DND-41 (cell line): Measurements from ENCODE around the gene SMOC2.

ENCODE experiments used
- ATAC-seq: fragments of 200-7000 bp; cut with Tn5 transposase; 3 replicates; pipeline ENCODE4 v1.9.1; 2021; ENCODE audit warnings: low read depth; ENCODE audit not compliant: insufficient read depth
- DNase-seq: peaks from one replicate; pipeline ENCODE4 v3.0.0-alpha.2; 2020
- H2AFZ ChIP-seq: 2 replicates; pipeline ENCODE4 v1.6.0; 2012; ENCODE audit warnings: low read depth, low read length
- H3K27ac ChIP-seq: 2 replicates; pipeline ENCODE4 v1.5.1; 2012; ENCODE audit warnings: low read length, inconsistent platforms
- H3K27me3 ChIP-seq: fragments of 200-600 bp; sonication (generic); 2 replicates; pipeline ENCODE4 v1.6.0; 2012; ENCODE audit warnings: low read length, mild to moderate bottlenecking, inconsistent platforms; ENCODE audit not compliant: insufficient read depth, poor library complexity
- H3K36me3 ChIP-seq: 2 replicates; pipeline ENCODE4 v1.5.1; 2012; ENCODE audit warnings: low read length, inconsistent platforms; ENCODE audit not compliant: insufficient read depth
- H3K4me1 ChIP-seq: 2 replicates; pipeline ENCODE4 v1.5.1; 2012; ENCODE audit warnings: mild to moderate bottlenecking, low read length; ENCODE audit not compliant: insufficient read depth
- H3K4me2 ChIP-seq: 2 replicates; pipeline ENCODE4 v1.6.0; 2012; ENCODE audit warnings: mild to moderate bottlenecking, moderate library complexity, low read length, inconsistent platforms; ENCODE audit not compliant: insufficient read depth
- H3K4me3 ChIP-seq, 2 experiments: fragments of 200-600 bp in 1 of 2; shearing (Covaris generic) in 1 of 2; 2 replicates each; pipeline ENCODE4 v1.5.1; 2012 to 2016; ENCODE audit warnings: inconsistent platforms in 2 of 2, low read length in 2 of 2, mild to moderate bottlenecking in 2 of 2, low read depth in 1 of 2, moderate library complexity in 1 of 2
- H3K79me2 ChIP-seq: 2 replicates; pipeline ENCODE4 v1.6.0; 2012; ENCODE audit warnings: low read length, inconsistent platforms; ENCODE audit not compliant: insufficient read depth
- H3K9ac ChIP-seq: 2 replicates; pipeline ENCODE4 v1.6.0; 2012; ENCODE audit warnings: low read depth, mild to moderate bottlenecking, inconsistent platforms, low read length, moderate library complexity
- H3K9me3 ChIP-seq: 2 replicates; pipeline ENCODE4 v1.5.1; 2012; ENCODE audit warnings: low read length, moderate library complexity, mild to moderate bottlenecking, inconsistent platforms; ENCODE audit not compliant: insufficient read depth, severe bottlenecking
- H4K20me1 ChIP-seq: 2 replicates; pipeline ENCODE4 v1.6.0; 2012; ENCODE audit warnings: low read length; ENCODE audit not compliant: insufficient read depth
- EZH2 ChIP-seq: IDR thresholded peaks from 3 replicates; pipeline ENCODE4 v1.6.1; 2012; ENCODE audit warnings: borderline replicate concordance, low read depth, mild to moderate bottlenecking, moderate library complexity, low read length, inconsistent platforms; ENCODE audit not compliant: severe bottlenecking
- TF ChIP-seq, protein P1 (sequence below): IDR thresholded peaks from 2 replicates; pipeline ENCODE4 v1.5.1; 2012; ENCODE audit warnings: borderline replicate concordance, low read length, moderate library complexity, mild to moderate bottlenecking; ENCODE audit not compliant: poor library complexity, severe bottlenecking; ENCODE audit errors: extremely low read depth

Gene SMOC2

DNA sequence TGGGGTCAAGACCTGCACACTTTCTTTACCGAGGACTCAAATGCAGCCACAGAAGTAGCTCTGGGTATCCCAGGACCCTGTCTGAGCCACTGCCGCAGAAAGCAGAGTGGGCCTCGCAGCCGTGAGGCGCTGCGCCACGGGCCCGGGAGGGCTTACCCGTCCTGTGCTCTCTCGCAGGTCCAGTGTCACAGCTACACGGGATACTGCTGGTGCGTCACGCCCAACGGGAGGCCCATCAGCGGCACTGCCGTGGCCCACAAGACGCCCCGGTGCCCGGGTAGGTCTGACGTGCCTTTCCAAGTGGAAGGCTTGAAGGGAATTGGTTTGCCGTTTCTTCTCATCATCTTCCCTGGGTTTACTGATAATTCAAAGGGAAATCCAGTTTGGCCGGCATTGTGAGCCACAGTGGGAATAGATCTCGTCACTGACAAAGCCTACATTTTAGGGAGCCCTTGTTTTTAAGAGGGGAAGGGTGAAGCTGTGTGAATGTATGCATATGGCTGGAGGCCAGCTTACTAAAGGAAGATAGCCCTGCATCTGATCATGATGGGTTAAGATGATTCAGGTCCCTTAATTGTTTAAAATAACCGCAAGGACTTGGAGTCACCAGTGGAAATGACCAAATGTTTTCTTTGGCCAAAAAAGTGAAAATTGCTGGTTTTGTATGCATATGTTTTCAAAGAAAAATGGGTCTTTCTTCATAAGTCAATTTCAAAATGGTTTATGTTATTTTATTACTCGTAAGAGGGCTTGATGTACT, 86.6 kb downstream of the SMOC2 start:
- H3K79me2 ChIP-seq: no peaks in the 10 kb centered on the region
- no peaks in the 10 kb centered on the region for H3K27me3 ChIP-seq
- no peaks in the 10 kb centered on the region for H3K4me1 ChIP-seq
- no peak overlapping the region for H3K27ac ChIP-seq
- no peak overlapping the region for H3K9ac ChIP-seq
- no peaks in the 10 kb centered on the region for H4K20me1 ChIP-seq
- no peak overlapping the region for H3K4me2 ChIP-seq
- ATAC-seq (no peak), DNase-seq (no peak)
- TF ChIP-seq EZH2: no peak
- TF ChIP-seq, protein P1, sequence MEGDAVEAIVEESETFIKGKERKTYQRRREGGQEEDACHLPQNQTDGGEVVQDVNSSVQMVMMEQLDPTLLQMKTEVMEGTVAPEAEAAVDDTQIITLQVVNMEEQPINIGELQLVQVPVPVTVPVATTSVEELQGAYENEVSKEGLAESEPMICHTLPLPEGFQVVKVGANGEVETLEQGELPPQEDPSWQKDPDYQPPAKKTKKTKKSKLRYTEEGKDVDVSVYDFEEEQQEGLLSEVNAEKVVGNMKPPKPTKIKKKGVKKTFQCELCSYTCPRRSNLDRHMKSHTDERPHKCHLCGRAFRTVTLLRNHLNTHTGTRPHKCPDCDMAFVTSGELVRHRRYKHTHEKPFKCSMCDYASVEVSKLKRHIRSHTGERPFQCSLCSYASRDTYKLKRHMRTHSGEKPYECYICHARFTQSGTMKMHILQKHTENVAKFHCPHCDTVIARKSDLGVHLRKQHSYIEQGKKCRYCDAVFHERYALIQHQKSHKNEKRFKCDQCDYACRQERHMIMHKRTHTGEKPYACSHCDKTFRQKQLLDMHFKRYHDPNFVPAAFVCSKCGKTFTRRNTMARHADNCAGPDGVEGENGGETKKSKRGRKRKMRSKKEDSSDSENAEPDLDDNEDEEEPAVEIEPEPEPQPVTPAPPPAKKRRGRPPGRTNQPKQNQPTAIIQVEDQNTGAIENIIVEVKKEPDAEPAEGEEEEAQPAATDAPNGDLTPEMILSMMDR: no peak
- H3K9me3 ChIP-seq: no peaks in the 10 kb centered on the region
- H2AFZ ChIP-seq: no peak overlapping the region
- H3K36me3 ChIP-seq: no peaks in the 10 kb centered on the region
- no peak overlapping the region for H3K4me3 ChIP-seq

DNA sequence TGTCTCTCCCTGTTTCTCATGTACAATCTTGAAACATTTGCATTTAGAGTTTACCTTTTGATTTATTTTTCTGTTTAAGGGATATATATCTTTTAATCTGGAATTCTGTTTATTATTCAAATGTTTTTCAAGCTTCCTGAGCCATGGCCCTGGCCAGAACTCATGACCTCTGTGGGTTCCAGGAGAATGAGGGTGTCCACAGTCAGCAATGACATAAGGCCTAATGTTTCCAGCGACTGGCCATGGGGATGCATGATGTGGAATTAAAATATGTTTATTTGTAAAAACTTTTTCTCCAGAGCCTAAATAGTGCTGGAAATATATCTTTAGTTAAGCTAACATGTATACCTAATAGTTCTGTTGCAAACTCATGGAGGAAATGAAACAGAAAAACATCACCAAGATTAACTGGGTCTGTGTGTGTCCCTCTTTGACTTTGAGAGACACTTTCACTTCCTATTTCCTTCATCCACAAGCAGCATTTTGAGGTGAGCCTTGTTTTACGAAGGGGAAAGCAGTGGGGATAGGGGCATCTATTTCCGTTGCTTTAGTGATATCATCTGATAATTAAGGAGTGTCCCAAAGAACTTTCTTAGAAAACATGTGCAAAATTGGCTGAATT, 87.6 kb downstream of the SMOC2 start:
- Histone ChIP-seq H2AFZ (no peak overlapping the region), H3K79me2 (no peaks in the 10 kb centered on the region), H3K27me3 (no peaks in the 10 kb centered on the region), H3K4me2 (no peak overlapping the region), H3K4me1 (no peaks in the 10 kb centered on the region), H3K27ac (no peak overlapping the region), H3K4me3 (no peak overlapping the region), H3K9ac (no peak overlapping the region), H3K9me3 (no peaks in the 10 kb centered on the region), H4K20me1 (no peaks in the 10 kb centered on the region), H3K36me3 (no peaks in the 10 kb centered on the region)
- DNase-seq (no peak), ATAC-seq (no peak)
- TF ChIP-seq EZH2: no peak
- TF ChIP-seq, protein P1: no peak

DNA sequence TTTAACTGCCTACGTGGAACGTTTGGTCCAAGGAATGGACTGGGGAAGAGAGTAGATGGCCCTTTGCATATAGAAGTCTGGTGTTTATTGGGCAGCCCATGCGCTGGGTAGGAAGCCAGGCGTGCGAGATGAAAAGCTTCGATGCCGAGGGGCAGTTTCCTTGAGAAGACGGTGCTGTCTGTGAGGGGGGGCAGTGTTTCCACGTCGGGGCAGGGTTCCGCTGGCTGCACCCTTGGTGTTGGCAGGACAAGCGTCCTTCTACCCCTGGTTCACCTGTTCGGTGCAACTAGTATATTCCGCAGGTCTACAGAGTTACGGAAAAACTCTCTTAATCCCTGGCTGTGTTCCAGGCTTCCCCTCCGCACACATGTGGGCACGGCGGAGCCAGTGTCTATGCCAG, 88.2 kb downstream of the SMOC2 start:
- no peak for TF ChIP-seq EZH2
- TF ChIP-seq, protein P1: no peak
- no peak for DNase-seq
- Histone ChIP-seq H3K4me1 (no peaks in the 10 kb centered on the region), H4K20me1 (no peaks in the 10 kb centered on the region), H3K27me3 (no peaks in the 10 kb centered on the region), H2AFZ (no peak overlapping the region), H3K9me3 (no peaks in the 10 kb centered on the region), H3K4me2 (no peak overlapping the region), H3K79me2 (no peaks in the 10 kb centered on the region), H3K36me3 (no peaks in the 10 kb centered on the region), H3K4me3 (no peak overlapping the region), H3K9ac (no peak overlapping the region), H3K27ac (no peak overlapping the region)
- ATAC-seq: no peak
